Nephron progenitor cell (in vitro differentiated cells): ENCODE results near the gene NRG2.

Experiments
- DNase-seq: peaks from one replicate; pipeline ENCODE4 v3.0.0; 2021
- H3K27ac Mint-ChIP-seq: 2 replicates; pipeline ENCODE4 v1.8.0; 2021; ENCODE audit warnings: mild to moderate bottlenecking, moderate library complexity, mixed read lengths
- H3K27me3 Mint-ChIP-seq: 2 replicates; pipeline ENCODE4 v1.8.0; 2021; ENCODE audit warnings: mild to moderate bottlenecking, low read depth, mixed read lengths; ENCODE audit not compliant: poor library complexity
- H3K36me3 Mint-ChIP-seq: 2 replicates; pipeline ENCODE4 v1.8.0; 2021; ENCODE audit warnings: low read depth, mixed read lengths
- H3K4me1 Mint-ChIP-seq: 2 replicates; pipeline ENCODE4 v1.8.0; 2021; ENCODE audit warnings: mixed read lengths
- H3K4me3 Mint-ChIP-seq: 2 replicates; pipeline ENCODE4 v1.8.0; 2021; ENCODE audit warnings: mild to moderate bottlenecking, moderate library complexity, mixed read lengths
- H3K9me3 Mint-ChIP-seq: 2 replicates; pipeline ENCODE4 v1.8.0; 2021; ENCODE audit warnings: mild to moderate bottlenecking, moderate library complexity, mixed read lengths
- TF ChIP-seq, protein P1 (sequence below): fragments of 200-600 bp; sonication (generic); IDR thresholded peaks from 2 replicates; pipeline ENCODE4 v1.5.0; 2021; ENCODE audit warnings: antibody characterized with exemption

The NRG2 gene

DNA sequence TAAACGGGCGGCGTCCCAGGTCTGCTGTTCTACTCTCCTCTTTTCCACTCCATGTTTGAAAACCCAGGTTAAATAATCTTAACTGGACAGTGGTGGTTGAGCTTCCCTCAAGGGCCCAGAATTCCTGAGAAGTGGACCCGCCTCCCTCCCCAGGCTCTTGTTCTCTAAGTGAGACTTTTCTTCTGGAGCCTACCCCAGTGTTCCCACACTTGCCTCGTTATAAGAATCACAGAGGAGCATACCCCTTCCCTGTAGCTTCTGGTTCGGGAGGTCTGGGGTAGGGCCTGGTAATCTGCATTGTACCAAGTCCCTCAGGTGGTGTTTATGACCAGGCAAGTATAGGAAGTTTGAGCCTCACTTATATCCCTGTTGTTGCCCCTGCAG is 235.5 kb downstream of the NRG2 start:
- TF ChIP-seq, protein P1, sequence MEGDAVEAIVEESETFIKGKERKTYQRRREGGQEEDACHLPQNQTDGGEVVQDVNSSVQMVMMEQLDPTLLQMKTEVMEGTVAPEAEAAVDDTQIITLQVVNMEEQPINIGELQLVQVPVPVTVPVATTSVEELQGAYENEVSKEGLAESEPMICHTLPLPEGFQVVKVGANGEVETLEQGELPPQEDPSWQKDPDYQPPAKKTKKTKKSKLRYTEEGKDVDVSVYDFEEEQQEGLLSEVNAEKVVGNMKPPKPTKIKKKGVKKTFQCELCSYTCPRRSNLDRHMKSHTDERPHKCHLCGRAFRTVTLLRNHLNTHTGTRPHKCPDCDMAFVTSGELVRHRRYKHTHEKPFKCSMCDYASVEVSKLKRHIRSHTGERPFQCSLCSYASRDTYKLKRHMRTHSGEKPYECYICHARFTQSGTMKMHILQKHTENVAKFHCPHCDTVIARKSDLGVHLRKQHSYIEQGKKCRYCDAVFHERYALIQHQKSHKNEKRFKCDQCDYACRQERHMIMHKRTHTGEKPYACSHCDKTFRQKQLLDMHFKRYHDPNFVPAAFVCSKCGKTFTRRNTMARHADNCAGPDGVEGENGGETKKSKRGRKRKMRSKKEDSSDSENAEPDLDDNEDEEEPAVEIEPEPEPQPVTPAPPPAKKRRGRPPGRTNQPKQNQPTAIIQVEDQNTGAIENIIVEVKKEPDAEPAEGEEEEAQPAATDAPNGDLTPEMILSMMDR: no peak
- H3K27me3 Mint-ChIP-seq: peaks cover 55% of the 10 kb centered on the region
- no peaks in the 10 kb centered on the region for H3K9me3 Mint-ChIP-seq
- no peak overlapping the region for H3K27ac Mint-ChIP-seq
- DNase-seq: no peak
- no peaks in the 10 kb centered on the region for H3K36me3 Mint-ChIP-seq
- no peaks in the 10 kb centered on the region for H3K4me1 Mint-ChIP-seq
- no peak overlapping the region for H3K4me3 Mint-ChIP-seq

DNA sequence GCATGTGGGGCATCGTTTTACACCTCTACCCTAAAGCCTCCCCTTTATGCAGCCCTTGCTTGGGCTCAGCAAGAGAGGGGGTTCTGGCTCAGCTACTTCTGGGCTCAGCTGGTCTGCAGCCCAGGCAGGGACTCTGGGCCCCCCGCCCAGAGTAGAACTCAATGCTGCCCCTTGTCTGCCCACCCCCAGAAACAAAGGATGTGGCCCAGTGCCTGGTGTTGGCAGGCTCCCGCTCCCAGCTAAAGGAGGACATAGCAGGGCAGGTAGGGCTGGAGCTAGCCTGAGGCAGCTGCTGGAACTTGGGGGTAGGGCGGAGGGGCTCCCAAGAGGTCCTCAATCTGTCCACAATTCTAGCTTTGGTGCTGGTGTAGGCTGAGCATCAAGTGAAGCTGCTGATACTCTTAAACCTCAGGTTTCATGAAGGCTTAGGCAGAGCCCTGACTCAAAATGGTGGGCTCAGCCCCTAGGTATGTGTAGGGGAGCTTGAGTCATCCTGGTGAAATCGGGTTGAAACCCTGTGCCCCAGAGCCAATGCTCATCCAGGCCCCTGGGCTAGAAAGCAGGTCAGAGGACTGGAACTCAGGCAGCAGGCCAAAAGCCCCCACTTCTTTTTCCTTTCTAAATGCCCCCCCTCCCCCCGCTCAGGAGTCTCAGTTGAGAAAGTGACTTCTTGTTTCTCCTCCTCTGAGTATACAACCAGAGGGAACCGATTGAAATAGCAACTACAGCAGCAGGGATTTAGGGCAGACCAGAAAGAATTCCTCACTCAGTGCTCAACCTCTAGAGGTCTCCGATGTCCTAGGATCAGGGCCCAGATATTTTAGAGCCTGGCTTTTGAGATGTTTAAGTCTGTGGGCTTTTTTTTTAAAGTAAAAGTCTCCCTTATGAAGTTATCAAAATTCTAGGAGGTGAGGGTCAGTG is 236.1 kb downstream of the NRG2 start:
- Mint-ChIP-seq H3K9me3 (no peaks in the 10 kb centered on the region), H3K27ac (no peak overlapping the region), H3K4me3 (no peak overlapping the region), H3K27me3 (peaks cover 58% of the 10 kb centered on the region), H3K36me3 (no peaks in the 10 kb centered on the region), H3K4me1 (no peaks in the 10 kb centered on the region)
- DNase-seq: no peak
- TF ChIP-seq, protein P1: no peak

DNA sequence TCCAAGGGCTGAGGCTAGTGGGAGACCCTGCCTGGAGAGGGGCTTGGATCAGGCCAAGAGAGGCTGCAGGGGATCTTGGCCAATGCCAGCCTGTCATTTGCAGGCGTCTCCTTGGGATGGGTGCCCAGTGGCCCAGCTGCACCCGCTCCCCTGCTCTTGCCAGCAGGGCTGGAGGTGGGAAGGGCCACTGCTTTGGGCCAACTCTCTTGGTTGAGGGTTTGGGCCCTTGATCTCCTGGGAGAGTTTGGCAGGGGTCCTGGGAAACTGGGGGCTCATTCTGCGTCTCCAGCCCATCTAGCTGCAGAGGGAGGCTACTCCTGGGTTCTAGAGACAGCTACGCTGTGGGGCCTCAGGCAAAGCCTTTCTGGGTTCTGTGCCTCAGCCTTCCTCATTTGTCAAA is 237.0 kb downstream of the NRG2 start:
- Mint-ChIP-seq H3K4me1 (no peaks in the 10 kb centered on the region), H3K4me3 (no peak overlapping the region), H3K9me3 (no peaks in the 10 kb centered on the region), H3K36me3 (no peaks in the 10 kb centered on the region), H3K27ac (no peak overlapping the region), H3K27me3 (peaks cover 60% of the 10 kb centered on the region)
- DNase-seq: no peak
- TF ChIP-seq, protein P1: no peak

DNA sequence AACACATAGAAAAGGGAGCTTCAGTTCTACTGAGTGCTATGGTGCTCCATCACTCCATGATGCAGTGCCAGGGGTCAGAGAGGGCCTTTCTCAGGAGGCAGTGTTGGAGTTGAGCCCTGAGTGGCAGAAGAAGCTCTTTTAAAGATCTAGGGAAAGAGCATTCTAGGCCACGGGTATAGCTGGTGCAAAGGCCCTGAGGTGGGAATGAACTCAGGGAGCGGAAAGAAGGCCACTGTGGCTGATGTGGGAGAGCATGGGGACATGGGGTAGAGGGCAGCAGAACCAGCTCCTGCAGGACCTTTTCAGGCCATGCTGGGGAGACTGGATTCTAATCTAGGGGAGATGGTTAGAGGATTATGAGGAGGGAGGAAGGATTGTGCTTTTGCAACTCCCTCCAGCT is 237.6 kb downstream of the NRG2 start:
- Mint-ChIP-seq H3K4me3 (no peak overlapping the region), H3K9me3 (no peaks in the 10 kb centered on the region), H3K27ac (no peak overlapping the region), H3K4me1 (no peaks in the 10 kb centered on the region), H3K27me3 (peaks cover 64% of the 10 kb centered on the region), H3K36me3 (no peaks in the 10 kb centered on the region)
- DNase-seq: no peak
- TF ChIP-seq, protein P1: no peak

DNA sequence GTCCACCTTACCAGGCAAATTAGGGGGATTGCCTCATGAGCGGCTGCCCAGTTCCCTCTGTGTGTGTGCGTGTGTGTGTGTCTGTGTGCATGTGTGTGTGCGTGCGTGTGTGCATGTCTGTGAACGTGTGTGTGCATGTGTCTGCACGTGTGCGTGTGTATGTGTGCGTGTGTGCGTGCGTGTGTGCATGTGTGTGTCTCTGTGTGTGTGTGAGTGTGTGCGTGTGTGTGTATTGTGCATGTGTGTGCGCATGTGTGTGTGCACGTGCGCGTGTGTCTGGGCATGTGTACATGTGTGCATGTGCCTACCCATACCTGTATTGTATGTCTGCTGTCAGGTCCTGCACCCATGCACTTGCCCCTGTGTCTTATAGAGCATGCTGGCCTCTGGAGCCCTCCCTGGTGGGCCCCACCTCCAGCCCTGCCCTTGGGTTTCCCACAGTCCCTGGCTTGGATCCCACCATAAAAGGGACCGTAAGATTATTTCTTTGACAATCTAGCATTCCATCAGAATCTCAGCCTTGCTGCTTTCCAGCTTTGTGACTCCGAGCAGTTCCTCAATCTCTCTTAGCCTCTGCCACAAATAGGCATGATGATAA is 238.2 kb downstream of the NRG2 start:
- H3K36me3 Mint-ChIP-seq: no peaks in the 10 kb centered on the region
- TF ChIP-seq, protein P1: no peak

DNA sequence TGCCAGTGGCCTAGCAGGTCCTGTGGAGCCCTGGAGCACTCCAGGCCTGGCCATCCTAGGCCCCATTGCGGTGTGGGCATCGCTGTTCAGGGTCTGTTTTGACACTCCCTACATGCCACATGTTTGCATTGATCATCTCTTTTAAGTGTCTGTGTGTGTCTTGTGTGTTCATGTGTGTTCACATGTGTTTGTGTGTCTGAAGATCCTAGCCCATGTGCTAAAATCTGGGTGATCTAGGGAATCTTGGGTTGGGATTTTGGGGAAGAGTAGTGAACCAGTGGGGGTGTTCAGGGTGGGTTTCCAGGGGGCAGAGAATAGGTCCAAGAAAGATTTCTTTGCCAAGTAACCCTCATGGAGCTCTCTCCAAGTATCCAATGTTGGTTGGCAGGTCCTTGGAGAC is 239.1 kb downstream of the NRG2 start:
- DNase-seq: no peak
- Mint-ChIP-seq H3K4me3 (no peak overlapping the region), H3K4me1 (no peaks in the 10 kb centered on the region), H3K9me3 (no peaks in the 10 kb centered on the region), H3K36me3 (no peaks in the 10 kb centered on the region), H3K27me3 (peaks cover 74% of the 10 kb centered on the region), H3K27ac (no peak overlapping the region)
- TF ChIP-seq, protein P1: no peak

More for the DNA sequence above, 238.2 kb downstream of the NRG2 start:
- Mint-ChIP-seq H3K27me3 (peaks cover 65% of the 10 kb centered on the region), H3K9me3 (no peaks in the 10 kb centered on the region), H3K27ac (no peak overlapping the region), H3K4me1 (no peaks in the 10 kb centered on the region), H3K4me3 (no peak overlapping the region)
- DNase-seq: no peak
